GM18909 (cell line): Measurements from ENCODE around the gene MSS51.

ENCODE experiments used
- ATAC-seq: cut with Tn5 transposase; IDR thresholded peaks from one replicate; pipeline ENCODE4 v1.9.1; 2021; ENCODE audit warnings: mild to moderate bottlenecking; ENCODE audit not compliant: unreplicated experiment, poor library complexity

The MSS51 gene

GRCh38 chr10:73433538-73433867, at the start of gene MSS51:
Gene MSS51, minus strand, starts transcription at chr10:73433561. Its CDS starts 5,277 bp downstream, at chr10:73428284.
- ATAC-seq: no peak

- ATAC-seq: no peak
Measured at GRCh38 chr10:73480158-73480557, 46.8 kb upstream of the MSS51 start.

GRCh38 chr10:73478636-73479035, 45.3 kb upstream of the MSS51 start:
- no peak for ATAC-seq

GRCh38 chr10:73471226-73471625, 37.9 kb upstream of the MSS51 start:
- no peak for ATAC-seq

- ATAC-seq: no peak
Measured at GRCh38 chr10:73469579-73469978, 36.2 kb upstream of the MSS51 start.

GRCh38 chr10:73467206-73467605, 33.8 kb upstream of the MSS51 start:
- no peak for ATAC-seq

- ATAC-seq: no peak
Measured at GRCh38 chr10:73465978-73466726, 32.8 kb upstream of the MSS51 start.

- no peak for ATAC-seq
Measured at GRCh38 chr10:73460897-73461296, 27.5 kb upstream of the MSS51 start.

GRCh38 chr10:73459683-73460314, 26.4 kb upstream of the MSS51 start:
- no peak for ATAC-seq

GRCh38 chr10:73456187-73456890, 23.0 kb upstream of the MSS51 start:
- no peak for ATAC-seq

GRCh38 chr10:73449113-73449512, 15.8 kb upstream of the MSS51 start:
- ATAC-seq: no peak

- ATAC-seq: no peak
Measured at GRCh38 chr10:73448384-73448783, 15.0 kb upstream of the MSS51 start.

GRCh38 chr10:73446926-73447325, 13.6 kb upstream of the MSS51 start:
- ATAC-seq: no peak

GRCh38 chr10:73444457-73444856, 11.1 kb upstream of the MSS51 start:
- ATAC-seq: no peak

GRCh38 chr10:73439605-73440312, 6.4 kb upstream of the MSS51 start:
- no peak for ATAC-seq

GRCh38 chr10:73439055-73439454, 5.7 kb upstream of the MSS51 start:
- no peak for ATAC-seq

GRCh38 chr10:73432646-73433537, 469 bp downstream of the MSS51 start:
- no peak for ATAC-seq

GRCh38 chr10:73426318-73426717, 7.0 kb downstream of the MSS51 start:
- ATAC-seq: no peak

- no peak for ATAC-seq
Measured at GRCh38 chr10:73424478-73424877, 8.9 kb downstream of the MSS51 start.

- no peak for ATAC-seq
Measured at GRCh38 chr10:73423309-73423708, 10.1 kb downstream of the MSS51 start.
